Stimulated activated CD8-positive, alpha-beta memory T cell treated with anti-CD3 and anti-CD28 coated beads, Interleukin-7, amount 100 ng/mL, for 24 hours (primary cell): Measurements from ENCODE around the gene AP3M1.

Experiments
- DNase-seq: peaks from one replicate; pipeline ENCODE4 v3.0.0-alpha.2; 2020; ENCODE audit warnings: low read depth

AP3M1 gene

DNA sequence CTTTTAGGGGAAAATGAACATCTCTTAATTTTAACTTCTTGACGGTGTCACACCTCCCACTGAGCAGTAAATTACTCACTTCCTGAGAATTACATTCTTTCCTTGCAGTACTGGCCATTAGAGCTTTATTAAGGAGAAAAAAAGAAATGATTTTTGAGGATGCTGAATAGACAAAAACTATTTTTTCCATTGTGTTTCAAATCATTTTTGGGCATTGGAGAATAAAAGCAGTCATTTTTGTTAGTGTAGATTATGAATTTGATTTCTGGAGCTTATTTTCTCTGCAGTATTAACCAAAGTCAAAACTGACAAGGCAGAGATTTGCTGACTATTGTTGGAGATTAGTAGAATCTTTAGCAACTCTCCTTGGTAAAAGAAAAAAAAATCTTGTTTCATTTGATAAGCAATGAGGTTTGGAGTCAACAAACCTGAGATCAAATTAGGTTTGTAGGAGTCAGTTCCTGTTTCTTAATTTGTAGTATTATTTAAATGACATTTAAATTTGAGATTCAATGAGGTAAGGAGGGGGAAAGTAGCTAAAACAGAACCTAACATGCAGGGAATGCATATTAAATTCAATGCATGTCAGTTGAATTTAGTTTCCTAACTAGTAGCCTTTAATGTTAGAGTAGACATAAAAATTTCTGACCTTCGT, 70.6 kb downstream of the AP3M1 start:
- no peak for DNase-seq

DNA sequence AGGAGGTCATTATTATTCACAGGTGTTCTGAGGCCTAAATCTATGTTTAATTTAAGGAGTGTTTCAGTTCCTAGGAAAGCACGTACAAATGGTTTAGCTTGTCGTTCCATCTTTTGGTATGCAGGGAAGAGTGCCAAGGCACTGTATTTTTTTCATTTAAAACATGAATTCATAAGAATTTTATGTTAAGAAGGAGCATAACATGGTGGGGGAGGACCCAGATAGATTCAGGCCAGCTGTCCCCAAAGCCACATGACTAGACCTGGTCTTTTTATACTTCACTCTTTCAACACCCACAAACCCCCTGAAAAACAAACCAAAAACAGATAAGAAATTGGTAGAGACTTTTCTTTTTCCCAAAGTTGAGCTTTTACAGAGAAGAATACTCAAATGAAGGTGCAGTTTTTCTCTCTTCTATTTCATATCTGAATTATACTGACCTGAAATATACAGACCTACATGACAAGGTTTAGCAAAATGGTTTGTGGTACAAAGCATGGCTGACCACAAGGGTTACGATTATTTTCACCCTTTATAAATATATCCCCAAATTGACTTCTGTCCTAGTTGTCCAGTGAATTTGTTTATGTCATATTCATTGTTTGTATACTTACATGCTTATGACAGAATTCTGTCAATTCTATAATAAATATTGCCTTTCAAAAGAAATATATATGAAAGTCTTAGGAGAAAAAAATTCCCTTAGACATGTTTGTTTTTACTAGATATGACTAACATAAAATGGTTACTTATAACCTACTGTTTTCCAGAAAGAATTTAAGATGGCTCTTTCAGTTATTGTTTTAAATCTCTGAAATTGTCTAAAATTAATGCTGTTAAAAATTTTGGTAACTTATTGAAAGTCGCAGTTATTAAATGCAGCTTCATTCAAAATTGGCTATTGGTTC, 71.3 kb downstream of the AP3M1 start:
- DNase-seq = no peak

DNA sequence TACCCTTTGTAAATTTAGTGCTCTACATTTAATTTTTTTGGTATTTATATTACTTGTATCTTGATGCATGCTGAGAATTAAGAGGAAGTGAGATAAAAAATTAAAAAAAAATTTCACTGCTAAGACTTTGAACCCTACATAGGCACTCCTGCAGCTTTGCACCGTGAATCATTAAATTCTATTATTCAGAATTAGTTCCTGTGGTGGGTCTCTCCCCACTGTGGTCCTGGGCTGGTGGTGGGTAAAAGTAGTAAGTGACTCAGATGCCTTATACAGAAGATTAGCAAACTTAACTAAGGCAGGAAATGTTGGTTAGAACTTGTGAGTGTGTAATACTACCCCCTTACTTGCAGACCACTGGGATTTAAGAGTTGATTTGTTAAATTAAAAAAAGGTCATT, 72.6 kb downstream of the AP3M1 start:
- DNase-seq = peak; percentile 10

DNA sequence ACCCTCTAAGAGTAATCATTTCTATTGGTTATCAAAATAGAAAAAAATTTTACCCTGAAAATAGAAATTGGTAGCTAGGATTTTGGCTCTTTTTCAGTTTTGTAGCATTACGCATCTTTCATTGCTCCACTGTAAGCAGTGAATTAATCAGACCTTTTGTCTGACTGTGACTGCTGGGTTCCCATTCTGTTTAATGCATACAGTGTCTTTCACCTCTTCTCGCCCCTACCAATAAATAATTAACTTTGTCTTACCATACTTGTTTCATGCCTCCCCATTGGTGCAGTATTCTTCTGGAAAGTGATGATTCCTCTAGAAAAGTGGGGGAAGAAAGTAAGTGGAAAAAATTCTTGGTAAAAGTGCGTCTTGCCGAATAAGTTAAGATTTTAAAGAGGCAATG, 73.2 kb downstream of the AP3M1 start:
- no peak for DNase-seq

DNA sequence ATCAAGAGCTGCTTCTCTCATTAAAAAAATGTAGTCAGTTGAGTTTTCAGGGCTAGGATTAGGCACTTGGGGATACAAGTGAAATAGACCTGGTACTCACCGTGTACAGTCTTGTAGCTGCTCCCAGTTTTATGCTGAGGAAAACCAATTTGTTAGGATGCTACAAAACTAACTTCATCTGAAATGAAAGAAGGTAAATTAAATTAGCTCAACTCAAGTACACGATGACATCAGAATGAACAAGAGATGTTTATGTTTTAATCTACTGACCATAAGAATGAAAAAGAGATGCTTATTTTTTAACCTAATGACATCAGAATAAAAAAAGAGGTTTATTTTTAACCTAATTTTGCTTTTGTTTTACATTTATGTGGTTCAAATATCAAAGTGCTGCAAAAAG, 73.7 kb downstream of the AP3M1 start:
- DNase-seq = no peak

DNA sequence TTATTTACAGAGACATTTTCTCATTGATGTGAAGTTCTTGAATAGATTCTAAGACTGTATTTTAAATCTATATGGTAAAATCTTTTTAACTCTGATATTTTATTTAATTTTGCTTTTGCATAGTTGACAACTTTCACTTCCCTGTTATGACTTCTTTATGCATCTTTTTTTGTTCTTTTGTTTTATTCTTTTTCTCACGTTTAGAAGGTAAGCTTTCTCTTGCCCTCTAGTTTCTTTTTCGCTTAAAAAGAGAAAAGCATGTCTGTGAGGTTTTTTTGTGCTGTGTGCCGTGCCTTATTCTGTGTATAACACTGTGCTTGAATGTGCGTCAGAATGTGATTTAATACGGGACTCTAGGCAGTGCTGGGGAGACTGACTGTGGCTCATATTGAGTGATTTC, 74.7 kb downstream of the AP3M1 start:
- no peak for DNase-seq

DNA sequence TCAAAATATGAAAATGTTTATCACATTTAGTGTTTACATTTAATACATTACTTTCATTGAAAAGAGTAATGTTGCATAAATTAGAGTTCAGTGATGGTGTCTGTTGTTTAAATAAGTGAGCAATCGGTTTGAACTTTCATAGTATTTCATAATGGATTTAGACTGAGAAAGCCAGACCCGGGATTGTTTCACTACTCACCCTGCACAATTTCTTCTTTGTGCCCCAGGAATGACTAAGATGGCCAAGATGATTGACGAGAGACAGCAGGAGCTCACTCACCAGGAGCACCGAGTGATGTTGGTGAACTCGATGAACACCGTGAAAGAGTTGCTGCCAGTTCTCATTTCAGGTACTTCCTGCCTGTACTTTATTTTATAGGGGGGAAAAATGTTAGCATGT, 78.1 kb downstream of the AP3M1 start:
- DNase-seq = no peak

DNA sequence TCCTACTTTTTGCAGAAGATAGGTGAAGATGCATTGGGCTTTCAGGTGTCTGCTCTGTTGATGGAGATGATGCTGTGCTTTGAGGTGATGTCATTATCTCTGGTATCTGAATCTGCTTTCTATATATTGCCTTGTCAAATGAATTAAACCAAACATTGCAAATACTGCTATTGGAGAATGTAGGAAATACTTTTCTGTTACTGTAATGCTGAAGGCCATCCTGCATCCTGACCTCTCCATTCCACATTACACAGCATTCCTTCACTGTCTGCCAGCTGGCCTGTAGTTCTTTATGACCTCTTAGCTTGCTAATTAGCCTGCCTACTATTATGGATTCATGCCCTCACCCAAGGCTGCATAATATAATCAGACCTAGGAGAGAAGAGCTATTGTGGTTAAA, 79.5 kb downstream of the AP3M1 start:
- DNase-seq = no peak
